ENCODE data around the gene MERTK. TPM values are rescaled to one million over a fixed set of nuclear protein-coding genes. Genes with fewer than 3 reads are reported as not detected.
"Not testable (repeated sequence)": the region's sequence is repeated elsewhere in the genome, so short reads cannot be mapped to it uniquely, and the experiment has no call there.

Gene MERTK
- total RNA-seq, 1 donor from 2014 or later = 5.1 TPM

GRCh38 chr2:111961663-111962062 is 63.3 kb downstream of the MERTK start:
- H3K4me3 Mint-ChIP-seq (ENCODE audit: unreplicated experiment) = no peak overlapping the region
- TF ChIP-seq CTCF (IDR thresholded peaks at IDR 0.05; ENCODE audit: insufficient read depth, low read depth, low read length) (no peak), EZH2 (IDR thresholded peaks at IDR 0.05; ENCODE audit: insufficient read depth, low read length) (no peak)
- no peaks in the 10 kb centered on the region for H3K27me3 Mint-ChIP-seq (ENCODE audit: low read depth, unreplicated experiment)
- Histone ChIP-seq H3K79me2 (ENCODE audit: insufficient read depth, low read length) (no peaks in the 10 kb centered on the region), H3K27ac (ENCODE audit: low read depth, low read length) (no peak overlapping the region), H4K20me1 (ENCODE audit: insufficient read depth, low read length) (no peaks in the 10 kb centered on the region), H3K36me3 (ENCODE audit: insufficient read depth, low read length) (no peaks in the 10 kb centered on the region), H3K4me2 (ENCODE audit: low read length) (no peak overlapping the region), H3K9ac (ENCODE audit: low read length) (no peak overlapping the region), H3K9me3 (ENCODE audit: insufficient read depth, low read depth, low read length) (no peaks in the 10 kb centered on the region), H2AFZ (ENCODE audit: low read depth, low read length) (no peak overlapping the region), H3K4me3 (ENCODE audit: insufficient read depth, low read depth, low read length) (no peak overlapping the region), H3K27me3 (ENCODE audit: insufficient read depth, low read length) (peaks cover 11% of the 10 kb centered on the region), H3K4me1 (ENCODE audit: insufficient read depth, low read length) (no peaks in the 10 kb centered on the region)
- DNase-seq (ENCODE audit: low read depth) (no peak), FAIRE-seq (no peak)
- no peaks in the 10 kb centered on the region for H3K9me3 Mint-ChIP-seq (ENCODE audit: unreplicated experiment)
- H3K36me3 Mint-ChIP-seq (ENCODE audit: low read depth, unreplicated experiment) = peaks cover 2% of the 10 kb centered on the region
- no peak overlapping the region for H3K27ac Mint-ChIP-seq (ENCODE audit: unreplicated experiment)
- H3K4me1 Mint-ChIP-seq (ENCODE audit: low read depth, unreplicated experiment) = no peaks in the 10 kb centered on the region

- H3K27ac ChIP-seq (ENCODE audit: low read depth, low read length); H3K4me3 Mint-ChIP-seq (ENCODE audit: unreplicated experiment); H3K27me3 ChIP-seq (ENCODE audit: insufficient read depth, low read length); H2AFZ ChIP-seq (ENCODE audit: low read depth, low read length); FAIRE-seq; H3K4me1 ChIP-seq (ENCODE audit: insufficient read depth, low read length); H3K9ac ChIP-seq (ENCODE audit: low read length); H3K4me1 Mint-ChIP-seq (ENCODE audit: low read depth, unreplicated experiment); DNase-seq (ENCODE audit: low read depth); H3K4me3 ChIP-seq (ENCODE audit: insufficient read depth, low read depth, low read length); H3K36me3 ChIP-seq (ENCODE audit: insufficient read depth, low read length); H3K27me3 Mint-ChIP-seq (ENCODE audit: low read depth, unreplicated experiment); H3K79me2 ChIP-seq (ENCODE audit: insufficient read depth, low read length); H3K9me3 ChIP-seq (ENCODE audit: insufficient read depth, low read depth, low read length); H4K20me1 ChIP-seq (ENCODE audit: insufficient read depth, low read length); H3K36me3 Mint-ChIP-seq (ENCODE audit: low read depth, unreplicated experiment); H3K27ac Mint-ChIP-seq (ENCODE audit: unreplicated experiment); H3K4me2 ChIP-seq (ENCODE audit: low read length); H3K9me3 Mint-ChIP-seq (ENCODE audit: unreplicated experiment): not testable (repeated sequence)
These were observed 64.7 kb downstream of the MERTK start for GRCh38 chr2:111963086-111963485.

- H4K20me1 ChIP-seq (ENCODE audit: insufficient read depth, low read length) = not testable (repeated sequence)
These were observed 65.1 kb downstream of the MERTK start for GRCh38 chr2:111963508-111963907.

GRCh38 chr2:111965062-111965461 is 66.7 kb downstream of the MERTK start:
- Histone ChIP-seq H3K79me2 (ENCODE audit: insufficient read depth, low read length) (no peaks in the 10 kb centered on the region), H3K27me3 (ENCODE audit: insufficient read depth, low read length) (peaks cover 2% of the 10 kb centered on the region), H3K9me3 (ENCODE audit: insufficient read depth, low read depth, low read length) (no peaks in the 10 kb centered on the region), H2AFZ (ENCODE audit: low read depth, low read length) (no peak overlapping the region), H3K4me1 (ENCODE audit: insufficient read depth, low read length) (no peaks in the 10 kb centered on the region), H3K27ac (ENCODE audit: low read depth, low read length) (no peak overlapping the region), H3K4me2 (ENCODE audit: low read length) (no peak overlapping the region), H3K4me3 (ENCODE audit: insufficient read depth, low read depth, low read length) (no peak overlapping the region), H3K36me3 (ENCODE audit: insufficient read depth, low read length) (no peaks in the 10 kb centered on the region), H3K9ac (ENCODE audit: low read length) (no peak overlapping the region), H4K20me1 (ENCODE audit: insufficient read depth, low read length) (no peaks in the 10 kb centered on the region)
- H3K27me3 Mint-ChIP-seq (ENCODE audit: low read depth, unreplicated experiment) = peaks cover 3% of the 10 kb centered on the region
- H3K9me3 Mint-ChIP-seq (ENCODE audit: unreplicated experiment) = no peaks in the 10 kb centered on the region
- H3K4me1 Mint-ChIP-seq (ENCODE audit: low read depth, unreplicated experiment) = no peaks in the 10 kb centered on the region
- peaks cover 11% of the 10 kb centered on the region for H3K36me3 Mint-ChIP-seq (ENCODE audit: low read depth, unreplicated experiment)
- H3K27ac Mint-ChIP-seq (ENCODE audit: unreplicated experiment) = no peak overlapping the region
- DNase-seq (ENCODE audit: low read depth) = no peak
- H3K4me3 Mint-ChIP-seq (ENCODE audit: unreplicated experiment) = no peak overlapping the region
- no peak for FAIRE-seq
- TF ChIP-seq EZH2 (IDR thresholded peaks at IDR 0.05; ENCODE audit: insufficient read depth, low read length) (no peak), CTCF (IDR thresholded peaks at IDR 0.05; ENCODE audit: insufficient read depth, low read depth, low read length) (no peak)

More at GRCh38 chr2:111963508-111963907, 65.1 kb downstream of the MERTK start:
- not testable (repeated sequence) for FAIRE-seq; H3K36me3 ChIP-seq (ENCODE audit: insufficient read depth, low read length); H3K4me2 ChIP-seq (ENCODE audit: low read length); H2AFZ ChIP-seq (ENCODE audit: low read depth, low read length); H3K36me3 Mint-ChIP-seq (ENCODE audit: low read depth, unreplicated experiment); H3K79me2 ChIP-seq (ENCODE audit: insufficient read depth, low read length); H3K27me3 ChIP-seq (ENCODE audit: insufficient read depth, low read length); H3K4me1 ChIP-seq (ENCODE audit: insufficient read depth, low read length); DNase-seq (ENCODE audit: low read depth); H3K9me3 Mint-ChIP-seq (ENCODE audit: unreplicated experiment); H3K4me1 Mint-ChIP-seq (ENCODE audit: low read depth, unreplicated experiment); H3K4me3 Mint-ChIP-seq (ENCODE audit: unreplicated experiment); H3K4me3 ChIP-seq (ENCODE audit: insufficient read depth, low read depth, low read length); H3K27me3 Mint-ChIP-seq (ENCODE audit: low read depth, unreplicated experiment); H3K27ac Mint-ChIP-seq (ENCODE audit: unreplicated experiment); H3K27ac ChIP-seq (ENCODE audit: low read depth, low read length); H3K9ac ChIP-seq (ENCODE audit: low read length); H3K9me3 ChIP-seq (ENCODE audit: insufficient read depth, low read depth, low read length)

Measured in astrocyte (in vitro differentiated cells and primary cell).